ENCODE data around the gene ALK.

Gene ALK

GRCh38 chr2:29706171-29706720 lies 215.1 kb downstream of the ALK start:
- no peak for DNase-seq

- no peak for DNase-seq
Observed at GRCh38 chr2:29705616-29706015, 215.8 kb downstream of the ALK start.

- no peak for DNase-seq
Observed at GRCh38 chr2:29703336-29703735, 218.1 kb downstream of the ALK start.

- DNase-seq, result no peak
Observed at GRCh38 chr2:29702276-29702675, 219.1 kb downstream of the ALK start.

GRCh38 chr2:29700560-29700959 lies 220.8 kb downstream of the ALK start:
- DNase-seq, result no peak

GRCh38 chr2:29699045-29699444 lies 222.3 kb downstream of the ALK start:
- no peak for DNase-seq

GRCh38 chr2:29698216-29698615 lies 223.2 kb downstream of the ALK start:
- DNase-seq, result no peak

GRCh38 chr2:29697715-29698114 lies 223.7 kb downstream of the ALK start:
- DNase-seq, result no peak

- DNase-seq, result no peak
Observed at GRCh38 chr2:29697181-29697580, 224.2 kb downstream of the ALK start.

GRCh38 chr2:29694741-29695140 lies 226.6 kb downstream of the ALK start:
- no peak for DNase-seq

GRCh38 chr2:29691391-29691950 lies 229.9 kb downstream of the ALK start:
- DNase-seq, result no peak

GRCh38 chr2:29689666-29690065 lies 231.7 kb downstream of the ALK start:
- no peak for DNase-seq

- no peak for DNase-seq
Observed at GRCh38 chr2:29688429-29688828, 233.0 kb downstream of the ALK start.

GRCh38 chr2:29687121-29687520 lies 234.3 kb downstream of the ALK start:
- no peak for DNase-seq

- no peak for DNase-seq
Observed at GRCh38 chr2:29676886-29677453, 244.4 kb downstream of the ALK start.

GRCh38 chr2:29664578-29664977 lies 256.8 kb downstream of the ALK start:
- no peak for DNase-seq

- no peak for DNase-seq
Observed at GRCh38 chr2:29663268-29663667, 258.1 kb downstream of the ALK start.

- DNase-seq, result no peak
Observed at GRCh38 chr2:29662861-29663260, 258.5 kb downstream of the ALK start.

GRCh38 chr2:29660201-29660600 lies 261.2 kb downstream of the ALK start:
- DNase-seq, result no peak

- DNase-seq, result no peak
Observed at GRCh38 chr2:29659178-29659577, 262.2 kb downstream of the ALK start.

- no peak for DNase-seq
Observed at GRCh38 chr2:29657674-29658073, 263.7 kb downstream of the ALK start.

GRCh38 chr2:29655391-29656086 lies 265.8 kb downstream of the ALK start:
- DNase-seq, result no peak

- DNase-seq, result no peak
Observed at GRCh38 chr2:29650631-29651097, 270.7 kb downstream of the ALK start.

GRCh38 chr2:29644949-29645348 lies 276.4 kb downstream of the ALK start:
- no peak for DNase-seq

All from T-helper 1 cell (primary cell).